Measurements from ENCODE around the gene CHD6.

Gene CHD6

GRCh38 chr20:41425180-41425884, 192.8 kb downstream of the CHD6 start:
- no peak for ATAC-seq

GRCh38 chr20:41424546-41424945, 193.6 kb downstream of the CHD6 start:
- TF ChIP-seq ARNTL (CRISPR knock-in tag; IDR thresholded peaks at IDR 0.05; ENCODE audit: borderline replicate concordance, low read depth), result no peak
- TF ChIP-seq OSR1 (CRISPR knock-in tag; IDR thresholded peaks at IDR 0.05), result no peak
- no peak for ATAC-seq

More at GRCh38 chr20:41425180-41425884, 192.8 kb downstream of the CHD6 start:
- no peak for TF ChIP-seq CSDC2 (CRISPR knock-in tag; IDR thresholded peaks at IDR 0.05)
- no peak for TF ChIP-seq ZNF8 (CRISPR knock-in tag; IDR thresholded peaks at IDR 0.05)
- TF ChIP-seq ZNF70 (CRISPR knock-in tag; IDR thresholded peaks at IDR 0.05), result no peak
- TF ChIP-seq, protein P1, sequence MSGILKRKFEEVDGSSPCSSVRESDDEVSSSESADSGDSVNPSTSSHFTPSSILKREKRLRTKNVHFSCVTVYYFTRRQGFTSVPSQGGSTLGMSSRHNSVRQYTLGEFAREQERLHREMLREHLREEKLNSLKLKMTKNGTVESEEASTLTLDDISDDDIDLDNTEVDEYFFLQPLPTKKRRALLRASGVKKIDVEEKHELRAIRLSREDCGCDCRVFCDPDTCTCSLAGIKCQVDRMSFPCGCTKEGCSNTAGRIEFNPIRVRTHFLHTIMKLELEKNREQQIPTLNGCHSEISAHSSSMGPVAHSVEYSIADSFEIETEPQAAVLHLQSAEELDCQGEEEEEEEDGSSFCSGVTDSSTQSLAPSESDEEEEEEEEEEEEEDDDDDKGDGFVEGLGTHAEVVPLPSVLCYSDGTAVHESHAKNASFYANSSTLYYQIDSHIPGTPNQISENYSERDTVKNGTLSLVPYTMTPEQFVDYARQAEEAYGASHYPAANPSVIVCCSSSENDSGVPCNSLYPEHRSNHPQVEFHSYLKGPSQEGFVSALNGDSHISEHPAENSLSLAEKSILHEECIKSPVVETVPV (CRISPR knock-in tag; IDR thresholded peaks at IDR 0.05), result no peak
- no peak for TF ChIP-seq ESRRG (CRISPR knock-in tag; IDR thresholded peaks at IDR 0.05)
- TF ChIP-seq ZC3H10 (CRISPR knock-in tag; IDR thresholded peaks at IDR 0.05), result no peak
- no peak for TF ChIP-seq PPARA (CRISPR knock-in tag; IDR thresholded peaks at IDR 0.05; ENCODE audit: borderline replicate concordance)
- no peak for TF ChIP-seq SNAI2 (CRISPR knock-in tag; IDR thresholded peaks at IDR 0.05)
- no peak for TF ChIP-seq TOX (CRISPR knock-in tag; IDR thresholded peaks at IDR 0.05; ENCODE audit: borderline replicate concordance)
- TF ChIP-seq OSR1 (CRISPR knock-in tag; IDR thresholded peaks at IDR 0.05), result no peak
- TF ChIP-seq, protein P2, sequence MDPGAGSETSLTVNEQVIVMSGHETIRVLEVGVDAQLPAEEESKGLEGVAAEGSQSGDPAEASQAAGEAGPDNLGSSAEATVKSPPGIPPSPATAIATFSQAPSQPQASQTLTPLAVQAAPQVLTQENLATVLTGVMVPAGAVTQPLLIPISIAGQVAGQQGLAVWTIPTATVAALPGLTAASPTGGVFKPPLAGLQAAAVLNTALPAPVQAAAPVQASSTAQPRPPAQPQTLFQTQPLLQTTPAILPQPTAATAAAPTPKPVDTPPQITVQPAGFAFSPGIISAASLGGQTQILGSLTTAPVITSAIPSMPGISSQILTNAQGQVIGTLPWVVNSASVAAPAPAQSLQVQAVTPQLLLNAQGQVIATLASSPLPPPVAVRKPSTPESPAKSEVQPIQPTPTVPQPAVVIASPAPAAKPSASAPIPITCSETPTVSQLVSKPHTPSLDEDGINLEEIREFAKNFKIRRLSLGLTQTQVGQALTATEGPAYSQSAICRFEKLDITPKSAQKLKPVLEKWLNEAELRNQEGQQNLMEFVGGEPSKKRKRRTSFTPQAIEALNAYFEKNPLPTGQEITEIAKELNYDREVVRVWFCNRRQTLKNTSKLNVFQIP (CRISPR knock-in tag; IDR thresholded peaks at IDR 0.05; ENCODE audit: borderline replicate concordance, low read depth), result no peak

GRCh38 chr20:41424011-41424410, 194.2 kb downstream of the CHD6 start:
- no peak for ATAC-seq
- TF ChIP-seq SNAI2 (CRISPR knock-in tag; IDR thresholded peaks at IDR 0.05), result no peak
- TF ChIP-seq CSDC2 (CRISPR knock-in tag; IDR thresholded peaks at IDR 0.05), result no peak

- TF ChIP-seq ZNF565 (CRISPR knock-in tag; conservative IDR thresholded peaks at IDR 0.05; ENCODE audit: low read depth), result no peak
- TF ChIP-seq ZC3H10 (CRISPR knock-in tag; IDR thresholded peaks at IDR 0.05), result no peak
- TF ChIP-seq TOX (CRISPR knock-in tag; IDR thresholded peaks at IDR 0.05; ENCODE audit: borderline replicate concordance), result no peak
- TF ChIP-seq GLIS3 (CRISPR knock-in tag; IDR thresholded peaks at IDR 0.05), result no peak
- no peak for TF ChIP-seq ZFP30 (CRISPR knock-in tag; IDR thresholded peaks at IDR 0.05)
- TF ChIP-seq, protein P1 (CRISPR knock-in tag; IDR thresholded peaks at IDR 0.05), result no peak
- TF ChIP-seq PATZ1 (CRISPR knock-in tag; IDR thresholded peaks at IDR 0.05; ENCODE audit: borderline replicate concordance), result no peak
- TF ChIP-seq, protein P3, sequence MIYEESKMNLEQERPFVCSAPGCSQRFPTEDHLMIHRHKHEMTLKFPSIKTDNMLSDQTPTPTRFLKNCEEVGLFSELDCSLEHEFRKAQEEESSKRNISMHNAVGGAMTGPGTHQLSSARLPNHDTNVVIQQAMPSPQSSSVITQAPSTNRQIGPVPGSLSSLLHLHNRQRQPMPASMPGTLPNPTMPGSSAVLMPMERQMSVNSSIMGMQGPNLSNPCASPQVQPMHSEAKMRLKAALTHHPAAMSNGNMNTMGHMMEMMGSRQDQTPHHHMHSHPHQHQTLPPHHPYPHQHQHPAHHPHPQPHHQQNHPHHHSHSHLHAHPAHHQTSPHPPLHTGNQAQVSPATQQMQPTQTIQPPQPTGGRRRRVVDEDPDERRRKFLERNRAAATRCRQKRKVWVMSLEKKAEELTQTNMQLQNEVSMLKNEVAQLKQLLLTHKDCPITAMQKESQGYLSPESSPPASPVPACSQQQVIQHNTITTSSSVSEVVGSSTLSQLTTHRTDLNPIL (CRISPR knock-in tag; IDR thresholded peaks at IDR 0.05; ENCODE audit: low read depth), result no peak
- no peak for TF ChIP-seq ARNTL (CRISPR knock-in tag; IDR thresholded peaks at IDR 0.05; ENCODE audit: borderline replicate concordance, low read depth)
- no peak for TF ChIP-seq ZNF70 (CRISPR knock-in tag; IDR thresholded peaks at IDR 0.05)
- TF ChIP-seq RARB (CRISPR knock-in tag; IDR thresholded peaks at IDR 0.05), result no peak
- TF ChIP-seq, protein P2 (CRISPR knock-in tag; IDR thresholded peaks at IDR 0.05; ENCODE audit: borderline replicate concordance, low read depth), result no peak
- no peak for TF ChIP-seq ESRRG (CRISPR knock-in tag; IDR thresholded peaks at IDR 0.05)
- no peak for TF ChIP-seq OSR1 (CRISPR knock-in tag; IDR thresholded peaks at IDR 0.05)
- no peak for ATAC-seq
Observed at GRCh38 chr20:41422953-41423352, 195.2 kb downstream of the CHD6 start.
